H1 (cell line): ENCODE data around the gene ST6GALNAC3. TPM values are rescaled to one million over a fixed set of nuclear protein-coding genes. Genes with fewer than 3 reads are reported as not detected.

Experiments
- CHD1 ChIP-seq: IDR thresholded peaks from 2 replicates; pipeline ENCODE4 v1.6.1; 2012; ENCODE audit warnings: low read depth, low read length, improper control_type of control experiment
- JUN ChIP-seq: IDR thresholded peaks from 2 replicates; pipeline ENCODE4 v1.6.1; 2011; ENCODE audit warnings: low read depth, mild to moderate bottlenecking, improper control_type of control experiment, low read length
- RAD21 ChIP-seq, 2 experiments: IDR thresholded peaks in 1 of 2; conservative IDR thresholded peaks in 1 of 2; 2 replicates each; pipeline ENCODE4 v1.6.1; 2011; ENCODE audit warnings: low read depth in 2 of 2, low read length in 2 of 2, improper control_type of control experiment in 1 of 2, inconsistent platforms in 1 of 2, mild to moderate bottlenecking in 1 of 2, moderate library complexity in 1 of 2
- SIN3A ChIP-seq, 2 experiments: IDR thresholded peaks in 1 of 2; conservative IDR thresholded peaks in 1 of 2; 2 replicates each; pipeline ENCODE4 v1.6.1; 2011 to 2012; ENCODE audit warnings: low read length in 2 of 2, improper control_type of control experiment in 1 of 2, low read depth in 1 of 2, mild to moderate bottlenecking in 1 of 2
- SIX5 ChIP-seq: IDR thresholded peaks from 2 replicates; pipeline ENCODE4 v1.6.1; 2011; ENCODE audit warnings: mild to moderate bottlenecking, low read depth, low read length
- SP4 ChIP-seq: IDR thresholded peaks from 2 replicates; pipeline ENCODE4 v1.6.1; 2012; ENCODE audit warnings: low read length, inconsistent platforms
- TEAD4 ChIP-seq: IDR thresholded peaks from 2 replicates; pipeline ENCODE4 v1.6.1; 2012; ENCODE audit warnings: low read depth, low read length, inconsistent platforms, mixed read lengths
- polyA plus RNA-seq, 7 experiments: library from polyadenylated mRNA; depleted of rRNA in 3 of 7; stranded (reverse) in 5 of 7; unstranded in 2 of 7; fragments of >200 nt in 5 of 7; fragments of 200-250 nt in 2 of 7; gene quantifications; 1 replicate in 5 of 7; 2 replicates in 1 of 7; 4 replicates in 1 of 7; pipeline versions ENCODE4 v1.2.1 to v1.2.3, GENCODE V29; 2011 to 2013; ENCODE audit warnings: missing spikeins in 2 of 7, mixed read lengths in 2 of 7
- total RNA-seq: library from RNA; stranded (reverse); fragmentation: NEBNext Ultra II Directional; extraction: Animal tissue kit (Norgen Biotek cat#: 25700); gene quantifications from 2 replicates; pipeline ENCODE4 v1.2.1, GENCODE V29; 2021
- TF ChIP-seq, protein P1 (sequence below): fragments of 300-600 bp; sonication (generic); IDR thresholded peaks from 2 replicates; pipeline ENCODE4 v1.7.1; 2012; ENCODE audit warnings: low read length, moderate library complexity, mild to moderate bottlenecking, inconsistent platforms; ENCODE audit not compliant: insufficient replicate concordance

Gene ST6GALNAC3
- total and polyA plus RNA-seq, 2 of the 8 experiments (the other 6 are each of a cell fraction or from before 2014, with no cell fraction given), result 4.9 to 19.0 TPM

DNA sequence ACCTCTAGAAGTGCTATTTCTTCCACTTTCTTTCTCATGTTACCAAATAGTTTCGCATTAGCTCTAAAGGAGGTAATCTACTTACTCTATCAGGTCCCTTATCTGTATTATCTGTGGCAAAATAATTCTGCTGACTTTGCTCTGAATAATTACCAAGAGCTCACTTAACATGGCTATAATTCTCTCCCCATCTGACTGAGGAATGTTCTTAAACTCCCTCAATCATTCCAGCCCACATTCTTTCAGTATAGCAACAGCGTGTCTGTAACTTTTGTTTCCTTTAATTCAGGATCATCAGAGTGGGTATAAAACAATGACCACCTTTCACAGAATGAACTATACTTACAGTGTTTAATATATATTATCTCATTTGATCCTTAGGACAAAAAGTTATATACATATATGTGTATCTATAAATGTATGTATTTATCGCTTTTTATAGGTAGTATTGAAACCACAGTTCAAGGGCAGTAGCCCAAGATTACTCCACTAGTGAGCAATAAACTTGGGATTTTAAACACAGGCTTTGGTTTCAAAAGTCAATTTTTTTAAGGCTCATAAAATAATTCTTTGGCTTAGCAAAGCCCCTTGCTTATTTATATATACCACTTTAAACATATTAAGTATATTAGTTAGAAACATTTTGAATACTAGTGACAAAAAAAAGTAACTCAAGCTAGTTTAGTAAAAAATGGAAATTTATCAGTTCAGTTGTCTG, 36.1 kb upstream of the ST6GALNAC3 start (continued):
- TF ChIP-seq, protein P1, sequence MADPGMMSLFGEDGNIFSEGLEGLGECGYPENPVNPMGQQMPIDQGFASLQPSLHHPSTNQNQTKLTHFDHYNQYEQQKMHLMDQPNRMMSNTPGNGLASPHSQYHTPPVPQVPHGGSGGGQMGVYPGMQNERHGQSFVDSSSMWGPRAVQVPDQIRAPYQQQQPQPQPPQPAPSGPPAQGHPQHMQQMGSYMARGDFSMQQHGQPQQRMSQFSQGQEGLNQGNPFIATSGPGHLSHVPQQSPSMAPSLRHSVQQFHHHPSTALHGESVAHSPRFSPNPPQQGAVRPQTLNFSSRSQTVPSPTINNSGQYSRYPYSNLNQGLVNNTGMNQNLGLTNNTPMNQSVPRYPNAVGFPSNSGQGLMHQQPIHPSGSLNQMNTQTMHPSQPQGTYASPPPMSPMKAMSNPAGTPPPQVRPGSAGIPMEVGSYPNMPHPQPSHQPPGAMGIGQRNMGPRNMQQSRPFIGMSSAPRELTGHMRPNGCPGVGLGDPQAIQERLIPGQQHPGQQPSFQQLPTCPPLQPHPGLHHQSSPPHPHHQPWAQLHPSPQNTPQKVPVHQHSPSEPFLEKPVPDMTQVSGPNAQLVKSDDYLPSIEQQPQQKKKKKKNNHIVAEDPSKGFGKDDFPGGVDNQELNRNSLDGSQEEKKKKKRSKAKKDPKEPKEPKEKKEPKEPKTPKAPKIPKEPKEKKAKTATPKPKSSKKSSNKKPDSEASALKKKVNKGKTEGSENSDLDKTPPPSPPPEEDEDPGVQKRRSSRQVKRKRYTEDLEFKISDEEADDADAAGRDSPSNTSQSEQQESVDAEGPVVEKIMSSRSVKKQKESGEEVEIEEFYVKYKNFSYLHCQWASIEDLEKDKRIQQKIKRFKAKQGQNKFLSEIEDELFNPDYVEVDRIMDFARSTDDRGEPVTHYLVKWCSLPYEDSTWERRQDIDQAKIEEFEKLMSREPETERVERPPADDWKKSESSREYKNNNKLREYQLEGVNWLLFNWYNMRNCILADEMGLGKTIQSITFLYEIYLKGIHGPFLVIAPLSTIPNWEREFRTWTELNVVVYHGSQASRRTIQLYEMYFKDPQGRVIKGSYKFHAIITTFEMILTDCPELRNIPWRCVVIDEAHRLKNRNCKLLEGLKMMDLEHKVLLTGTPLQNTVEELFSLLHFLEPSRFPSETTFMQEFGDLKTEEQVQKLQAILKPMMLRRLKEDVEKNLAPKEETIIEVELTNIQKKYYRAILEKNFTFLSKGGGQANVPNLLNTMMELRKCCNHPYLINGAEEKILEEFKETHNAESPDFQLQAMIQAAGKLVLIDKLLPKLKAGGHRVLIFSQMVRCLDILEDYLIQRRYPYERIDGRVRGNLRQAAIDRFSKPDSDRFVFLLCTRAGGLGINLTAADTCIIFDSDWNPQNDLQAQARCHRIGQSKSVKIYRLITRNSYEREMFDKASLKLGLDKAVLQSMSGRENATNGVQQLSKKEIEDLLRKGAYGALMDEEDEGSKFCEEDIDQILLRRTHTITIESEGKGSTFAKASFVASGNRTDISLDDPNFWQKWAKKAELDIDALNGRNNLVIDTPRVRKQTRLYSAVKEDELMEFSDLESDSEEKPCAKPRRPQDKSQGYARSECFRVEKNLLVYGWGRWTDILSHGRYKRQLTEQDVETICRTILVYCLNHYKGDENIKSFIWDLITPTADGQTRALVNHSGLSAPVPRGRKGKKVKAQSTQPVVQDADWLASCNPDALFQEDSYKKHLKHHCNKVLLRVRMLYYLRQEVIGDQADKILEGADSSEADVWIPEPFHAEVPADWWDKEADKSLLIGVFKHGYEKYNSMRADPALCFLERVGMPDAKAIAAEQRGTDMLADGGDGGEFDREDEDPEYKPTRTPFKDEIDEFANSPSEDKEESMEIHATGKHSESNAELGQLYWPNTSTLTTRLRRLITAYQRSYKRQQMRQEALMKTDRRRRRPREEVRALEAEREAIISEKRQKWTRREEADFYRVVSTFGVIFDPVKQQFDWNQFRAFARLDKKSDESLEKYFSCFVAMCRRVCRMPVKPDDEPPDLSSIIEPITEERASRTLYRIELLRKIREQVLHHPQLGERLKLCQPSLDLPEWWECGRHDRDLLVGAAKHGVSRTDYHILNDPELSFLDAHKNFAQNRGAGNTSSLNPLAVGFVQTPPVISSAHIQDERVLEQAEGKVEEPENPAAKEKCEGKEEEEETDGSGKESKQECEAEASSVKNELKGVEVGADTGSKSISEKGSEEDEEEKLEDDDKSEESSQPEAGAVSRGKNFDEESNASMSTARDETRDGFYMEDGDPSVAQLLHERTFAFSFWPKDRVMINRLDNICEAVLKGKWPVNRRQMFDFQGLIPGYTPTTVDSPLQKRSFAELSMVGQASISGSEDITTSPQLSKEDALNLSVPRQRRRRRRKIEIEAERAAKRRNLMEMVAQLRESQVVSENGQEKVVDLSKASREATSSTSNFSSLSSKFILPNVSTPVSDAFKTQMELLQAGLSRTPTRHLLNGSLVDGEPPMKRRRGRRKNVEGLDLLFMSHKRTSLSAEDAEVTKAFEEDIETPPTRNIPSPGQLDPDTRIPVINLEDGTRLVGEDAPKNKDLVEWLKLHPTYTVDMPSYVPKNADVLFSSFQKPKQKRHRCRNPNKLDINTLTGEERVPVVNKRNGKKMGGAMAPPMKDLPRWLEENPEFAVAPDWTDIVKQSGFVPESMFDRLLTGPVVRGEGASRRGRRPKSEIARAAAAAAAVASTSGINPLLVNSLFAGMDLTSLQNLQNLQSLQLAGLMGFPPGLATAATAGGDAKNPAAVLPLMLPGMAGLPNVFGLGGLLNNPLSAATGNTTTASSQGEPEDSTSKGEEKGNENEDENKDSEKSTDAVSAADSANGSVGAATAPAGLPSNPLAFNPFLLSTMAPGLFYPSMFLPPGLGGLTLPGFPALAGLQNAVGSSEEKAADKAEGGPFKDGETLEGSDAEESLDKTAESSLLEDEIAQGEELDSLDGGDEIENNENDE, result no peak
- TF ChIP-seq JUN (no peak), CHD1 (no peak), SP4 (no peak), TEAD4 (peak; percentile 36; the same call in 1 of the 2 replicates), SIX5 (no peak), SIN3A (conservative IDR thresholded peaks at IDR 0.05 in 1 of 2, IDR thresholded peaks at IDR 0.05 in 1 of 2; ENCODE audit: low read depth in 1 of 2, low read length in 2 of 2) (no peak), RAD21 (IDR thresholded peaks at IDR 0.05 in 1 of 2, conservative IDR thresholded peaks at IDR 0.05 in 1 of 2; ENCODE audit: low read depth in 2 of 2, low read length in 2 of 2) (no peak)
